A375 (cell line): Measurements from ENCODE around the gene RPE65. TPM values are rescaled to one million over a fixed set of nuclear protein-coding genes. Genes with fewer than 3 reads are reported as not detected.

Experiments
- small RNA-seq: library from RNA; depleted of rRNA; stranded (forward); fragments of <200 nt; gene quantifications from one replicate; pipeline ENCODE3, GENCODE V24; 2014
- total RNA-seq: library from RNA; depleted of rRNA; stranded (reverse); fragments of >200 nt; shearing (Covaris generic); gene quantifications from 2 replicates; pipeline ENCODE4 v1.2.3, GENCODE V29; 2014; rRNA removed

The RPE65 gene
- total RNA-seq: not detected in 2 replicates

DNA sequence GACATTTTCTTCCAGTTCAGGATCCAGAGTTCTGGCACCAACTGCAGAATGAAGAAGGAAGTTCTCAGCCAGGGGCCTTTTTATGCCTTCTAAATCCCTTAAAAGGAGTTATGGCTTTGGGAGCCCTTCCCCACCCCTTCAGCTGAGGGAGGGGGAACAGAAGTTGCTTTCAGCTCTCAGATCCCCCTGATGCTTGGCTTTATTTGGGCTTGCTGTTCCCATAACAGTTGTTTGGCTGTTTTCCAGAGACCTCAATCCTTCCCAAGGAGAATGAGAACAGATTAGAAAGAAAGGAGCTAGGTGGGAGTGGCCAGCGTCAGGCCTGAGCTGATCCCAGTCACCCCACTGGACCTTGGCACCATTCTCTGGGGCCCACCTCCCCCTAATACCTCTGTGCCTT lies at the start of gene RPE65:
Gene RPE65, minus strand, starts transcription at position 54 of the 400 bp plus-strand sequence. Its CDS starts 49 bp downstream, at position 5.

DNA sequence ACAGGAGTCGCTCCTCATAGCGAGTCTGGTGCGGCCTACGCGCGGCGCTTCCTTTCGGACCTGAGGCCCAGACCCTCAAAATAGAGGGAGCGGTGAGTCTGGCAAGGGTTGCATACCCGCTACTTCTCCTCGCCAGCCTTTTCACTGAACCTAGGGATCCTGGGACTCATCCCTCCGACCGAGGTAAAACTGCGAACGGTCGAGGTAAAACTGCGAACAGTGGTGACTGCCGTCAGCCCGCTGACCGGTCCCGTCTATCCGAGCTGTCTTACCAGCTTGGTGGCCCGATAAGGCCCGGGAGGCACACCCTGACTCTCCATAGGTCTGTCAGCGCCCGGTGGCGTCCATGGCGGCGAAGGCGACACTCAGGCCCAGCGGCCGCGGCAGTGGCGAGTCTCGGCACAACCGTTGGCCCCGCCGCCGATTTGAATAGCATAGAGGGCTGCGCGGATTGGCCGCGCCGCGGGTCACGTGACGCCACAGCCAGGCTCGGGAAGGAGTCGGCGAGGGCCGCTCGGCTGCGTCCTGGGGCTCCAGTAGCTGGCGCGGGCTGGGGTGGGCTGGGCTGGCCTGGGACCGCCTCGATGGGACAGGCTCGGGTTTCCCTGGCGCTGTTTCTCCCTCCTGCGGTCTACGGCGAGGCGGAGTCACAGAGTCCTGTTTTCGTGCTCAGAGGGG lies 47.1 kb upstream of the RPE65 start, which contains the start of gene DEPDC1:
Gene DEPDC1, minus strand, starts transcription at position 403 of the 678 bp plus-strand sequence. Its CDS starts 83 bp downstream, at position 320.

Small RNAs within 50 kb of the gene (small RNA-seq; reads per million reads assigned to genes)
- gene AL139413.1: not detected

Other genes starting within 250 kb of the RPE65 start
- gene WLS, start 217.4 kb downstream of the RPE65 start, total RNA-seq: 30.3 and 32.0 TPM in 2 replicates
- gene DEPDC1, start 47.1 kb upstream of the RPE65 start, total RNA-seq: 20.3 and 20.4 TPM in 2 replicates